ENCODE data around the gene TRAF1. TPM values are rescaled to one million over a fixed set of nuclear protein-coding genes. Genes with fewer than 3 reads are reported as not detected.

Gene TRAF1
- total RNA-seq, 2 donors from 2014 or later: 3.6 to 8.2 TPM

GRCh38 chr9:120902569-120903535, 23.7 kb downstream of the TRAF1 start:
- WGBS, 2 experiments (ENCODE audit: insufficient coverage in 1 of 2, insufficient read length in 1 of 2): 84 to 89% methylated on average over 14 of the region's 14 CpGs
- Histone ChIP-seq H3K36me3 (ENCODE audit: control insufficient read depth, insufficient read depth, low read length) (no peaks in the 10 kb centered on the region), H3K9me3 (ENCODE audit: control insufficient read depth, low read length) (no peaks in the 10 kb centered on the region), H3K27me3 (ENCODE audit: control insufficient read depth, insufficient read depth, low read length, poor library complexity, severe bottlenecking) (no peaks in the 10 kb centered on the region), H3K4me3 (ENCODE audit: low read length) (no peak overlapping the region), H3K9ac (ENCODE audit: extremely low read depth, low read length, poor library complexity, severe bottlenecking) (no peak overlapping the region), H3K27ac (ENCODE audit: low read depth, low read length) (no peak overlapping the region), H3K4me1 (ENCODE audit: control insufficient read depth, insufficient read depth, low read length) (no peaks in the 10 kb centered on the region)
- no peak for TF ChIP-seq CTCF (conservative IDR thresholded peaks at IDR 0.05)
- no peaks in the 10 kb centered on the region for H3K9me3 Mint-ChIP-seq
- H3K27me3 Mint-ChIP-seq (ENCODE audit: insufficient read depth): peaks cover 6% of the 10 kb centered on the region
- no peaks in the 10 kb centered on the region for H3K36me3 Mint-ChIP-seq (ENCODE audit: low read depth)
- H3K27ac Mint-ChIP-seq: no peak overlapping the region
- no peak overlapping the region for H3K4me3 Mint-ChIP-seq
- DNase-seq: no peak
- H3K4me1 Mint-ChIP-seq: peaks cover 8% of the 10 kb centered on the region

- Mint-ChIP-seq H3K27me3 (ENCODE audit: insufficient read depth) (peaks cover 4% of the 10 kb centered on the region), H3K36me3 (ENCODE audit: low read depth) (no peaks in the 10 kb centered on the region), H3K4me1 (peaks cover 8% of the 10 kb centered on the region), H3K4me3 (no peak overlapping the region), H3K27ac (no peak overlapping the region), H3K9me3 (no peaks in the 10 kb centered on the region)
- WGBS, 2 experiments (ENCODE audit: insufficient coverage in 1 of 2, insufficient read length in 1 of 2): 86 to 87% methylated on average over 10 to 12 of the region's 12 CpGs
- Histone ChIP-seq H3K4me3 (ENCODE audit: low read length) (no peak overlapping the region), H3K4me1 (ENCODE audit: control insufficient read depth, insufficient read depth, low read length) (no peaks in the 10 kb centered on the region), H3K27me3 (ENCODE audit: control insufficient read depth, insufficient read depth, low read length, poor library complexity, severe bottlenecking) (no peaks in the 10 kb centered on the region), H3K9ac (ENCODE audit: extremely low read depth, low read length, poor library complexity, severe bottlenecking) (no peak overlapping the region), H3K27ac (ENCODE audit: low read depth, low read length) (no peak overlapping the region), H3K36me3 (ENCODE audit: control insufficient read depth, insufficient read depth, low read length) (no peaks in the 10 kb centered on the region), H3K9me3 (ENCODE audit: control insufficient read depth, low read length) (no peaks in the 10 kb centered on the region)
- no peak for DNase-seq
- no peak for TF ChIP-seq CTCF (conservative IDR thresholded peaks at IDR 0.05)
Measured at GRCh38 chr9:120901755-120902568, 24.6 kb downstream of the TRAF1 start.

GRCh38 chr9:120900824-120901223, 25.8 kb downstream of the TRAF1 start:
- Histone ChIP-seq H3K27me3 (ENCODE audit: control insufficient read depth, insufficient read depth, low read length, poor library complexity, severe bottlenecking) (no peaks in the 10 kb centered on the region), H3K36me3 (ENCODE audit: control insufficient read depth, insufficient read depth, low read length) (no peaks in the 10 kb centered on the region), H3K9me3 (ENCODE audit: control insufficient read depth, low read length) (no peaks in the 10 kb centered on the region), H3K4me1 (ENCODE audit: control insufficient read depth, insufficient read depth, low read length) (no peaks in the 10 kb centered on the region), H3K4me3 (ENCODE audit: low read length) (no peak overlapping the region), H3K9ac (ENCODE audit: extremely low read depth, low read length, poor library complexity, severe bottlenecking) (no peak overlapping the region), H3K27ac (ENCODE audit: low read depth, low read length) (no peak overlapping the region)
- TF ChIP-seq CTCF (conservative IDR thresholded peaks at IDR 0.05): no peak
- no peak for DNase-seq
- Mint-ChIP-seq H3K36me3 (ENCODE audit: low read depth) (no peaks in the 10 kb centered on the region), H3K9me3 (no peaks in the 10 kb centered on the region), H3K27ac (no peak overlapping the region), H3K27me3 (ENCODE audit: insufficient read depth) (peaks cover 4% of the 10 kb centered on the region), H3K4me1 (peaks cover 3% of the 10 kb centered on the region), H3K4me3 (no peak overlapping the region)
- WGBS, 2 experiments (ENCODE audit: insufficient coverage in 1 of 2, insufficient read length in 1 of 2): 89 to 100% methylated on average over 2 to 3 of the region's 3 CpGs

Measured in endodermal cell (in vitro differentiated cells).